ENCODE data around the gene MAP3K5. TPM values are rescaled to one million over a fixed set of nuclear protein-coding genes. Genes with fewer than 3 reads are reported as not detected.
"Not testable (repeated sequence)": the region's sequence is repeated elsewhere in the genome, so short reads cannot be mapped to it uniquely, and the experiment has no call there.

Gene MAP3K5
- total and polyA plus RNA-seq, 9 donors, result 37.0 to 217 (median 80.2) TPM

GRCh38 chr6:136820561-136820960, 28.3 kb upstream of the MAP3K5 start:
- intact Hi-C loops (cut with DNase I), result no loop called here
- Histone ChIP-seq H3K36me3 (no peaks in the 10 kb centered on the region), H3K27ac (no peak overlapping the region), H3K4me1 (ENCODE audit: insufficient read depth) (no peaks in the 10 kb centered on the region), H3K9me3 (no peaks in the 10 kb centered on the region), H3K27me3 (no peaks in the 10 kb centered on the region), H3K4me3 (no peak overlapping the region)
- no peak for DNase-seq
- TF ChIP-seq CTCF (IDR thresholded peaks at IDR 0.05) (no peak), EP300 (IDR thresholded peaks at IDR 0.05) (no peak), POLR2A (IDR thresholded peaks at IDR 0.05) (no peak)
- 11 to 32% (median 12%) methylated on average over 2 of the region's 2 CpGs for WGBS, 3 donors

GRCh38 chr6:136816656-136817055, 24.4 kb upstream of the MAP3K5 start:
- TF ChIP-seq CTCF (IDR thresholded peaks at IDR 0.05) (no peak), EP300 (IDR thresholded peaks at IDR 0.05) (no peak), POLR2A (IDR thresholded peaks at IDR 0.05) (no peak)
- intact Hi-C loops (cut with DNase I), result no loop called here
- WGBS, 3 donors, result 61 to 70% (median 62%) methylated on average over 2 of the region's 2 CpGs

GRCh38 chr6:136815608-136816007, 23.3 kb upstream of the MAP3K5 start:
- H3K27me3 ChIP-seq; DNase-seq; H3K4me3 ChIP-seq; H3K27ac ChIP-seq; H3K4me1 ChIP-seq (ENCODE audit: insufficient read depth); intact Hi-C loops (cut with DNase I); H3K9me3 ChIP-seq; H3K36me3 ChIP-seq: not testable (repeated sequence)
- 84 to 100% (median 94%) methylated on average over 1 of the region's 1 CpG for WGBS, 3 donors

More at GRCh38 chr6:136816656-136817055, 24.4 kb upstream of the MAP3K5 start:
- H3K9me3 ChIP-seq, result no peaks in the 10 kb centered on the region
- no peaks in the 10 kb centered on the region for H3K4me1 ChIP-seq (ENCODE audit: insufficient read depth)
- no peaks in the 10 kb centered on the region for H3K36me3 ChIP-seq
- H3K27me3 ChIP-seq, result no peaks in the 10 kb centered on the region
- no peak for DNase-seq
- no peak overlapping the region for H3K4me3 ChIP-seq
- H3K27ac ChIP-seq, result no peak overlapping the region

- 86 to 92% (median 89%) methylated on average over 2 of the region's 2 CpGs for WGBS, 3 donors
- DNase-seq, result no peak
- TF ChIP-seq POLR2A (IDR thresholded peaks at IDR 0.05) (no peak), EP300 (IDR thresholded peaks at IDR 0.05) (no peak), CTCF (IDR thresholded peaks at IDR 0.05) (no peak)
These were observed 19.9 kb upstream of the MAP3K5 start for GRCh38 chr6:136812174-136812573.

GRCh38 chr6:136811272-136811671, 19.0 kb upstream of the MAP3K5 start:
- DNase-seq, result no peak
- Histone ChIP-seq H3K9me3 (no peaks in the 10 kb centered on the region), H3K27ac (no peak overlapping the region), H3K4me1 (ENCODE audit: insufficient read depth) (no peaks in the 10 kb centered on the region), H3K27me3 (no peaks in the 10 kb centered on the region), H3K36me3 (no peaks in the 10 kb centered on the region), H3K4me3 (no peak overlapping the region)
- no peak for TF ChIP-seq POLR2A (IDR thresholded peaks at IDR 0.05)
- no peak for TF ChIP-seq EP300 (IDR thresholded peaks at IDR 0.05)
- TF ChIP-seq CTCF (IDR thresholded peaks at IDR 0.05), result no peak
- intact Hi-C loops (cut with DNase I), result no loop called here

More at GRCh38 chr6:136812174-136812573, 19.9 kb upstream of the MAP3K5 start:
- Histone ChIP-seq H3K27me3 (no peaks in the 10 kb centered on the region), H3K4me1 (ENCODE audit: insufficient read depth) (no peaks in the 10 kb centered on the region), H3K9me3 (no peaks in the 10 kb centered on the region), H3K36me3 (no peaks in the 10 kb centered on the region), H3K27ac (no peak overlapping the region), H3K4me3 (no peak overlapping the region)
- intact Hi-C loops (cut with DNase I), result no loop called here
